ENCODE measurements around the gene NTRK3.

NTRK3 gene

GRCh38 chr15:88209111-88209510 is 47.4 kb downstream of the NTRK3 start:
- no peak overlapping the region for H3K4me3 ChIP-seq (replicated peaks; ENCODE audit: insufficient read depth, low read length)
- no peak for DNase-seq (ENCODE audit: low read depth in 1 of 2, low spot score in 1 of 2)
- H3K27ac ChIP-seq (replicated peaks): no peak overlapping the region
- no peaks in the 10 kb centered on the region for H3K27me3 ChIP-seq (ENCODE audit: insufficient read depth, poor library complexity, severe bottlenecking)
- no peak for TF ChIP-seq POLR2AphosphoS5 (IDR thresholded peaks at IDR 0.05; ENCODE audit: low read depth)
- no peak for TF ChIP-seq REST (IDR thresholded peaks at IDR 0.05; ENCODE audit: insufficient replicate concordance, low read depth)
- TF ChIP-seq GABPA (IDR thresholded peaks at IDR 0.05; ENCODE audit: low read depth): no peak
- no peak for TF ChIP-seq CTCF (IDR thresholded peaks at IDR 0.05; ENCODE audit: insufficient read depth, low read length)
- TF ChIP-seq SPI1 (IDR thresholded peaks at IDR 0.05; ENCODE audit: borderline replicate concordance, low read depth): no peak

- no peak for DNase-seq (ENCODE audit: low read depth in 1 of 2, low spot score in 1 of 2)
- no peak overlapping the region for H3K27ac ChIP-seq (replicated peaks)
- H3K4me3 ChIP-seq (replicated peaks; ENCODE audit: insufficient read depth, low read length): no peak overlapping the region
- TF ChIP-seq SPI1 (IDR thresholded peaks at IDR 0.05; ENCODE audit: borderline replicate concordance, low read depth) (no peak), REST (IDR thresholded peaks at IDR 0.05; ENCODE audit: insufficient replicate concordance, low read depth) (no peak), GABPA (IDR thresholded peaks at IDR 0.05; ENCODE audit: low read depth) (no peak), CTCF (IDR thresholded peaks at IDR 0.05; ENCODE audit: insufficient read depth, low read length) (no peak), POLR2AphosphoS5 (IDR thresholded peaks at IDR 0.05; ENCODE audit: low read depth) (no peak)
- H3K27me3 ChIP-seq (ENCODE audit: insufficient read depth, poor library complexity, severe bottlenecking): no peaks in the 10 kb centered on the region
These were observed 48.1 kb downstream of the NTRK3 start for GRCh38 chr15:88208396-88208795.

GRCh38 chr15:88207565-88207964 is 49.0 kb downstream of the NTRK3 start:
- H3K27me3 ChIP-seq (ENCODE audit: insufficient read depth, poor library complexity, severe bottlenecking): no peaks in the 10 kb centered on the region
- H3K4me3 ChIP-seq (replicated peaks; ENCODE audit: insufficient read depth, low read length): no peak overlapping the region
- H3K27ac ChIP-seq (replicated peaks): no peak overlapping the region
- no peak for TF ChIP-seq GABPA (IDR thresholded peaks at IDR 0.05; ENCODE audit: low read depth)
- no peak for TF ChIP-seq REST (IDR thresholded peaks at IDR 0.05; ENCODE audit: insufficient replicate concordance, low read depth)
- TF ChIP-seq POLR2AphosphoS5 (IDR thresholded peaks at IDR 0.05; ENCODE audit: low read depth): no peak
- no peak for TF ChIP-seq CTCF (IDR thresholded peaks at IDR 0.05; ENCODE audit: insufficient read depth, low read length)
- TF ChIP-seq SPI1 (IDR thresholded peaks at IDR 0.05; ENCODE audit: borderline replicate concordance, low read depth): no peak
- DNase-seq (ENCODE audit: low read depth in 1 of 2, low spot score in 1 of 2): no peak
